Omental fat pad (tissue), 4 donors: Measurements from ENCODE around the gene RIOK2. TPM values are rescaled to one million over a fixed set of nuclear protein-coding genes. Genes with fewer than 3 reads are reported as not detected.
A peak's percentile ranks its signal among the peaks of the same experiment; 100 is the strongest.

Source experiments
- ATAC-seq: fragments of 150-250 bp; one replicate; pipeline ENCODE4 v1.9.1; 2016; ENCODE audit warnings: mild to moderate bottlenecking, moderate library complexity; ENCODE audit not compliant: low FRiP score
- DNase-seq: peaks from one replicate; pipeline ENCODE4 v3.0.0-alpha.2; 2019; ENCODE audit warnings: low spot score
- total RNA-seq, 4 donors: library from RNA; depleted of rRNA; stranded (reverse); fragments of >200 nt; gene quantifications; one replicate each; pipeline ENCODE4 v1.1.0, GENCODE V29; 2016
- TF ChIP-seq, protein P1 (sequence below), 3 donors: fragments of 450-650 bp; IDR thresholded peaks; one replicate each; pipeline ENCODE4 v1.5.1; 2016 to 2017; ENCODE audit warnings: antibody characterized with exemption in 3 of 3, mild to moderate bottlenecking in 3 of 3, moderate library complexity in 2 of 3

Gene RIOK2
- 10 to 100 TPM; 24.7 to 37.0 (median 28.0) TPM for total RNA-seq

DNA sequence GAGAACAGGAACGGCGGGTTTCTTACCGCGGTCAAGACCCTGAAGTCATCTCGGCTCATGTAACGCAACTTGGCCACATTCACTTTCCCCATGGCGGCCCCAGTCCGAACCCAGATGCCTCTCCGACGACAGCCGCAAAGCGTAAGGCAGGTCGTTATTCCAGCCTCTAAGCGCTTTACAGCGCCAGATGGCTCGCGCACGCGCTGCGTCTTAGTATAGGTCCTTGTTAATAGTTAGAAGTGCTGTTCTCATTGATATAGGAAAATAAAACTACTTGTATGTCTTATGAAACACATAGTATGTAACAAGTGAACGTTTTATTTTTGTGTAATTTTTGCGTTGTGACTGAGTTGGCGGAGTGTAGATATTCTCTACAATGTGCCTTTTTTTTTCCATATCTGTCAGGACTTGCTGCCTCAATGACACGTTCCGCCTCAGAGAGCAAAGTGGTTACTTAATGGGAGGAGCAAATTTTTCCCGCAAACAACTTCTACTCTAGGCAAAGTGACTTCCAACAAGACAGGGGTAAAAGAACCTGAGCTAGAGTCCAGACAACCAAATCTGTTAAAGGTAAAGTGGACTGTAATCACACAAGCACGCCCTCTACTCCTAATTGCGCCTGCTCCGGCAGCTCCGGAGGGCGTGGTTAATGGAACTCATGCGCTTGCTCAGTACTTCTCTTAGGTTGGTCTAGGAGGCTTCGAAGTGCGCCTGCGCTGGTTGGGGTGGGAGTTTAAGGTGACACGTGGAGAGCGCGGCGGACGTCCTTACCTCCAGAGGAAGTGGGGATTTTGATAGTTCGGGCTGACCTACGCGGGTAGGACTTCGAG is at the start of gene RIOK2:
TSS of gene RIOK2 (minus strand) at position 148 of the 830 bp plus-strand sequence. CDS start at position 92, 56 bp downstream.
- TF ChIP-seq, protein P1, sequence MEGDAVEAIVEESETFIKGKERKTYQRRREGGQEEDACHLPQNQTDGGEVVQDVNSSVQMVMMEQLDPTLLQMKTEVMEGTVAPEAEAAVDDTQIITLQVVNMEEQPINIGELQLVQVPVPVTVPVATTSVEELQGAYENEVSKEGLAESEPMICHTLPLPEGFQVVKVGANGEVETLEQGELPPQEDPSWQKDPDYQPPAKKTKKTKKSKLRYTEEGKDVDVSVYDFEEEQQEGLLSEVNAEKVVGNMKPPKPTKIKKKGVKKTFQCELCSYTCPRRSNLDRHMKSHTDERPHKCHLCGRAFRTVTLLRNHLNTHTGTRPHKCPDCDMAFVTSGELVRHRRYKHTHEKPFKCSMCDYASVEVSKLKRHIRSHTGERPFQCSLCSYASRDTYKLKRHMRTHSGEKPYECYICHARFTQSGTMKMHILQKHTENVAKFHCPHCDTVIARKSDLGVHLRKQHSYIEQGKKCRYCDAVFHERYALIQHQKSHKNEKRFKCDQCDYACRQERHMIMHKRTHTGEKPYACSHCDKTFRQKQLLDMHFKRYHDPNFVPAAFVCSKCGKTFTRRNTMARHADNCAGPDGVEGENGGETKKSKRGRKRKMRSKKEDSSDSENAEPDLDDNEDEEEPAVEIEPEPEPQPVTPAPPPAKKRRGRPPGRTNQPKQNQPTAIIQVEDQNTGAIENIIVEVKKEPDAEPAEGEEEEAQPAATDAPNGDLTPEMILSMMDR (IDR thresholded peaks at IDR 0.05) = no peak
- ATAC-seq (peak; percentile 97), DNase-seq (peak; percentile 76)

DNA sequence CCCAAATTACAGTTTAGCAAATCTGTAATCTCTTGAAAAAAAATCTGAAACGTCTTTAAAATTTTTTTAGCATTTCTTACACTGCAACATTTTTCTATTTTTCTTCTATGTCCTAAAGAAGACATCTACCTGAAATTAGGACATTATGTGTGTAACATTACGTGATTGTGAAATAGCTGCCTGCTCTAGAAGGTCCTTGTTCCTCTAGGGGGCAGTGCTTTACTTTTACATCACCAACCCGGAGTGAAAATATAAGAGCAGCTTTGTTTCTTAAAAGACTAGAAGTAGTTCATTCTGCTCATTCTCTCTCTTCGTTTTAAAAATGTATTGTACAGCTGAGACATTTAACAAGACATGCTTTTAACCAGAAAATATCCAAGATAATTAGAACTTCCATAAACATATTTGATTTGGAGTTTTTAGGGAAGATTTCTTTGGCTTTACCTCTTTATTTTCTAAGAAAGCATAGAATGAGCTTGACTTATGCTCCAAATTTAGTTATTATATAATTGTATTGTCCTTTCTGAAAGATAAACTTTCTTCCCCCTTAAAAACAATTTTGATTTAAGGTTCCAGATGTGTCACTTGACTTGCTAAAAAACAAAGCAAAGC is 48.1 kb upstream of the RIOK2 start:
- DNase-seq = no peak
- TF ChIP-seq, protein P1 (IDR thresholded peaks at IDR 0.05) = peak in 1 of 3 donors; percentile 5
- peak; percentile 76 for ATAC-seq

DNA sequence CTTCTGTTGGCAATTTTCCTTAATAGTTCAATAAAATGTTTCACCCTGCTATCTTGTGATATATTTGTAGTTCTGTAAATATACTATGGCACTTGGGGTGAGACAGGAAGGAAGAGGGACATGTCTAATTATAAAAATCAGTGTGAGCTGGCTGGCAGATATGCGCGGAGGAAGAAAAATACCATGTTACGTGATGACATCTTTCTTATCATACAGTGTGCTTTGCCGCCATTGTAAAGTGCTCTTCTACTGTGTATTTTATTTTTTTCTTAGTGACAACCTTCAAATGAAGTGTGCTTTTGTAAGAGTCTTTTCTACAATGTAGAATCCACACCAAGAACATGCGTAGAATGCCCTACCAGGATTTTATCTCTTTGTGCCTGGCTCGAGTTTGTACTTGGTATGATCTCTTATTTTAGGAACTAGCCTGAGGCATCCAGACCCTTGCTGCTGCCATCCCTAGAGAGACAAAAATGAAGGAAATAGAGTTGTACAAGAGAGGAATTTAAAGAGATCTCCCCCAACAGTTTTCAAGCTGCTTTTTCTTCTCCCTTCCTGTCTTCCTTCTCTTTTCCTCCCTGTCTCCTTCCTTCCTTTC is 46.7 kb upstream of the RIOK2 start:
- DNase-seq = no peak
- TF ChIP-seq, protein P1 (IDR thresholded peaks at IDR 0.05) = no peak
- no peak for ATAC-seq

DNA sequence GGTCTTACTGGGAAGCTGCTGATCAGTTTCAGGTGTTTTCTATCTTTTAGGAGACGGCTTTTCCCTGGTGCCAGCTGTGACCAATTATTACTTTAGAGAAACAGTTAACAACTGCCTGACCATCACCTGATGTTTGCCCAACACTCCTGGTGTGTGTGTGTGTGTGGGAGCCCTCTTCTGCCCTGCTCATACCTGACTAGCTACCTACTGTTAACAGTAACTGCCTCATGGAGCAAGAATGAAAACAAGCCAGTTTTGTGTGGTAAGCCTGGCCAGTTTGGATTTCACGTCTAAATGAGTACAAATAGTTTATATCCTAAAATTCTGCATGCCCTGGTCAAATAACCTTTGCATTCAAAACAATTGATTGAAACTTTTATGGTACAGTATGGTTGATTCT is 46.1 kb upstream of the RIOK2 start:
- DNase-seq (no peak), ATAC-seq (no peak)
- TF ChIP-seq, protein P1 (IDR thresholded peaks at IDR 0.05) = no peak

DNA sequence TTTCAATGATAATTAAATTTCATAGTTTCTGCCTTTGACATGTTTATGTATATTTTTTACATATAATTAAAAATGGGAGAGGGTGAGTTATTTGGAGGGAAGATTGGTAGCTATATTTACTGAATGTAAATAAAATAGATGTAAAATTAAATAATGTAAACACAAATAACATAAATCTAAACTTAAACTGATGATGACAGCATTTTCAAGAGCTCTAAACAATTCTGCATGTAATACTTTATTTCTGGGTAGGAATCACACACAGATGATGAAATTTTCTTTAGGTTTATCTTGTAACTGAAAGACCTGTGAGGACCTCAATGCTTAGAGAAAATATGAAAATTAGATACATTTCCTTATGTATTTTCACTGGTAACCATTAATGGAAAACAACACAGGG is 42.2 kb upstream of the RIOK2 start:
- TF ChIP-seq, protein P1 (IDR thresholded peaks at IDR 0.05) = no peak

DNA sequence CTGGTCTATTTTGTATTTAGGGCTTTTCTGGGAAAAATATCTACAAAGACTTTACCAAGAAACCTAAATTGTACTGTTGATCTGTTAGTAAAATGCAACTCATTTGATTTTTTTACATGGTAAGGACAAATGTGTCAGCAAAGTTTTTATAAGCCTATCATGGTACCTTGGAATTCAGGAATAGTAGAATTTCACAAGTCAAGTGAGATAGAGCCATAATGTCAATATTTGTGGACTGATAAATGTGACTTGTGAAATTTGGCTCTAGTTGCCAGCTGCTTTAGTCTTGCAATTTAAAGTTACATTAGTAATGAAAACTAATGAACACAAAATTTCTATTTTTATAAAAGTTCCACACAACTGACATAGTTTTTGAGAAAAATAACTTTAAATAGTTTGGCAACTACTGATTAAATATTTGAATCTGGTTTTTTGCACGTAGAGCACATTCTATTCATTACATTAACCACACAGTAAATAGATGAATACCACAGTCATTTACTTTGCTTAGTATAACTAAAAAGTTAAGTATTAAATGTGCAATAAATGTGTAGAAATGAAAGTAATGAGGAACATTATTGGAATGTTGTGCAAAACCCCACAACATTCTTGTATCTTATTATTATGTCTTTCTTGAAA is 41.2 kb upstream of the RIOK2 start:
- ATAC-seq (no peak), DNase-seq (no peak)
- TF ChIP-seq, protein P1 (IDR thresholded peaks at IDR 0.05) = no peak

More for the DNA sequence above, 42.2 kb upstream of the RIOK2 start:
- DNase-seq (no peak), ATAC-seq (no peak)
